Omental fat pad (tissue), 4 donors: ENCODE results near the gene ZGPAT. TPM values are rescaled to one million over a fixed set of nuclear protein-coding genes. Genes with fewer than 3 reads are reported as not detected.

Experiments
- ATAC-seq: fragments of 150-250 bp; one replicate; pipeline ENCODE4 v1.9.1; 2016; ENCODE audit warnings: mild to moderate bottlenecking, moderate library complexity; ENCODE audit not compliant: low FRiP score
- DNase-seq: peaks from one replicate; pipeline ENCODE4 v3.0.0-alpha.2; 2019; ENCODE audit warnings: low spot score
- total RNA-seq, 4 donors: library from RNA; depleted of rRNA; stranded (reverse); fragments of >200 nt; gene quantifications; one replicate each; pipeline ENCODE4 v1.1.0, GENCODE V29; 2016
- TF ChIP-seq, protein P1 (sequence below), 3 donors: fragments of 450-650 bp; IDR thresholded peaks; one replicate each; pipeline ENCODE4 v1.5.1; 2016 to 2017; ENCODE audit warnings: antibody characterized with exemption in 3 of 3, mild to moderate bottlenecking in 3 of 3, moderate library complexity in 2 of 3

ZGPAT gene
- total RNA-seq, 4 donors from 2014 or later, result 13.2 to 34.5 (median 20.6) TPM

DNA sequence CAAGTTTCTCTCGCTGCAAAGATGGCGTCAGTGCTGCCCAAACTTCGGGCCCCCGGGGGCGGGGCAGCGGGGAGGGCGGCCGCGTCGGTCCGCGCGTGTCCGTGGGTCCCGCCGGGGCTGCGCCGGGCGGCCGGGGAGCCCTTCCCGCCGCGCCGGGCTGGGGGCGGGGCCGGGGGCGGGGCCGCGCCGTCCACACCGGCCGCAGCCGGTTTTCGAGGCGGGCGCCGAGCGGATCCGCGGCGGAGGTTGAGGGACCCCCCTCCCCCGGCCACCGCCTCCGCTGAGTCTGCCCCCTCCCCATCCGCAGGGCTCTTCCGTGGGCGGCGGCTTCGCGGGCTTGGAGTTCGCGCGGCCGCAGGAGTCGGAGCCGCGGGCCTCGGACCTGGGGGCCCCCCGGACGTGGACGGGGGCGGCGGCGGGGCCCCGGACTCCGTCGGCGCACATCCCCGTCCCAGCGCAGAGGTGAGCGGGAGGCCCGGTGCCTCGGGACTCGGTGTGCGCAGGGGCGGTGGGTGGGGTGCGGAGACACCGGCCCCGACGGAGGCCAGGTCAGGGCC lies 32.3 kb downstream of the ZGPAT start:
- DNase-seq, result no peak
- TF ChIP-seq, protein P1, sequence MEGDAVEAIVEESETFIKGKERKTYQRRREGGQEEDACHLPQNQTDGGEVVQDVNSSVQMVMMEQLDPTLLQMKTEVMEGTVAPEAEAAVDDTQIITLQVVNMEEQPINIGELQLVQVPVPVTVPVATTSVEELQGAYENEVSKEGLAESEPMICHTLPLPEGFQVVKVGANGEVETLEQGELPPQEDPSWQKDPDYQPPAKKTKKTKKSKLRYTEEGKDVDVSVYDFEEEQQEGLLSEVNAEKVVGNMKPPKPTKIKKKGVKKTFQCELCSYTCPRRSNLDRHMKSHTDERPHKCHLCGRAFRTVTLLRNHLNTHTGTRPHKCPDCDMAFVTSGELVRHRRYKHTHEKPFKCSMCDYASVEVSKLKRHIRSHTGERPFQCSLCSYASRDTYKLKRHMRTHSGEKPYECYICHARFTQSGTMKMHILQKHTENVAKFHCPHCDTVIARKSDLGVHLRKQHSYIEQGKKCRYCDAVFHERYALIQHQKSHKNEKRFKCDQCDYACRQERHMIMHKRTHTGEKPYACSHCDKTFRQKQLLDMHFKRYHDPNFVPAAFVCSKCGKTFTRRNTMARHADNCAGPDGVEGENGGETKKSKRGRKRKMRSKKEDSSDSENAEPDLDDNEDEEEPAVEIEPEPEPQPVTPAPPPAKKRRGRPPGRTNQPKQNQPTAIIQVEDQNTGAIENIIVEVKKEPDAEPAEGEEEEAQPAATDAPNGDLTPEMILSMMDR (IDR thresholded peaks at IDR 0.05), result no peak
- peak; percentile 0 for ATAC-seq

DNA sequence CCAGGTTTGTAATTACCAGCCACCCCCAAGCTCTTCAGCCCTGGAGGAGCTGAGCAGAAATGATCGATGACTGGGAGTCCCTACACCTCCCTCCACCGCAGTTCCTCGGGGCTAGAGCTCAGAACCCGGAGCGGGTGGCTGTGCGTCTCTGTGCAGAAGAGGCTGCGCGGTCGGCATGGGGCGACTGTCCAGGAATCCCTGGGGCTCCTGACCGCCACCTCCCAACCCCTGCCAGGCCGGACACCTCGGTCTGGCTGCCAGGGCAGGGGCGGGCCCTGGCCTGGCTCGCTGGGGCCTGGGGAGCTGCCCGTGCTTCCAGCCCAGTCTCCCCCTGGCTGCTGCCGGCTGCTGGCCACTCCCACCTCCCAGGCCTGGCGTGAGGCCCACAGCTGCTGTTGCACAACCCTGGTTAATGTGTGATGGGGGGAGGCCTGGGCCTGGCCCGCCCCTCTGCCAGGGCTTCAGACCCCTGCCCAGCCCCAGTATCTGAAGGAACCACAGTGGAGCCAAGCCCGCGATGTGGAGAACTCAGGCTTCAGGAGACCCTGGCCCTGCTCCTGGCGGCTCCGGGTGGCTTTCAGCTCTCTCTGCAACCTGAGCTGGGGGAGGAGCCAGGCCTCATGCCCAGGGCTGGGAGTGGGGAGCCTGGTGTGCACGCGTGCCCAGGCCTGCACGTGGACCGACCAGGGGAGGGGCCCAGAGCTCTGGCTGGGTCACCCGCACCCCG lies 33.0 kb downstream of the ZGPAT start:
- TF ChIP-seq, protein P1 (IDR thresholded peaks at IDR 0.05), result no peak
- DNase-seq (peak; percentile 89), ATAC-seq (peak; percentile 63)

DNA sequence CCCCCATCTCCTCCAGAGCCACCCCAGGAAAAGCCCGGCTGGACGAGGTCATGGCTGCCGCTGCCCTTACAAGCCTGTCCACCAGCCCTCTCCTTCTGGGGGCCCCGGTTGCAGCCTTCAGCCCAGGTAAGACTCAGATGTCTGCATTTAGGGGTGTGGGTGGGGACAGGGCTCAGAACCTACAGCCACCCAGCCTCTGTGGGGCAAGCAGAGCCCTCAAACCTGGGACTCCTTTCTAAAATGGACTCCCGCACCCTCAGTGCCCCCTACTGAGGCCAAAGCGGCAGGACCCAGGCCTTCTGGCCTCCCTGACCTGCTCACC lies 33.5 kb downstream of the ZGPAT start:
- TF ChIP-seq, protein P1 (IDR thresholded peaks at IDR 0.05), result no peak
- DNase-seq (no peak), ATAC-seq (no peak)

DNA sequence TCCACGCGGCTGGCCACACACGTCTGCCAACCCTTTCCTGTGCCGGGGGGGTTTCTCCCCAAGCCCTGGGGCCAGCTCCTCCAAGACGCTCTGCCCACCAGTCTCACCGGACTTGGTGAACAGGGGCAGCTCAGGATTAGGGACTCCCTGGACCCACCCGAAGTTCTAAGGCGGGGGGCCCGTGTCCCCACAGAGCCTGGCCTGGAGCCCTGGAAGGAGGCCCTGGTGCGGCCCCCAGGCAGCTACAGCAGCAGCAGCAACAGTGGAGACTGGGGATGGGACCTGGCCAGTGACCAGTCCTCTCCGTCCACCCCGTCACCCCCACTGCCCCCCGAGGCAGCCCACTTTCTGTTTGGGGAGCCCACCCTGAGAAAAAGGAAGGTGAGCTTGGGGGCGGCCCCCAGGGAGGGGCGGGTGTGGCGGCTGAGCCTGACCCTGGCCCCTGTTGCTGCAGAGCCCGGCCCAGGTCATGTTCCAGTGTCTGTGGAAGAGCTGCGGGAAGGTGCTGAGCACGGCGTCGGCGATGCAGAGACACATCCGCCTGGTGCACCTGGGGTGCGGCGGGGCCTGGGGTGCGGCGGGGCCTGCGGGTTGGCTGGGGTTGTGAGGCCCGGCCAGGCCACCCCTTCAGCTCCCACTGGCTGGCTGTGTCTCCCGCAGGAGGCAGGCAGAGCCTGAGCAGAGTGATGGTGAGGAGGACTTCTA lies 34.0 kb downstream of the ZGPAT start:
- DNase-seq (no peak), ATAC-seq (no peak)
- TF ChIP-seq, protein P1 (IDR thresholded peaks at IDR 0.05), result no peak

DNA sequence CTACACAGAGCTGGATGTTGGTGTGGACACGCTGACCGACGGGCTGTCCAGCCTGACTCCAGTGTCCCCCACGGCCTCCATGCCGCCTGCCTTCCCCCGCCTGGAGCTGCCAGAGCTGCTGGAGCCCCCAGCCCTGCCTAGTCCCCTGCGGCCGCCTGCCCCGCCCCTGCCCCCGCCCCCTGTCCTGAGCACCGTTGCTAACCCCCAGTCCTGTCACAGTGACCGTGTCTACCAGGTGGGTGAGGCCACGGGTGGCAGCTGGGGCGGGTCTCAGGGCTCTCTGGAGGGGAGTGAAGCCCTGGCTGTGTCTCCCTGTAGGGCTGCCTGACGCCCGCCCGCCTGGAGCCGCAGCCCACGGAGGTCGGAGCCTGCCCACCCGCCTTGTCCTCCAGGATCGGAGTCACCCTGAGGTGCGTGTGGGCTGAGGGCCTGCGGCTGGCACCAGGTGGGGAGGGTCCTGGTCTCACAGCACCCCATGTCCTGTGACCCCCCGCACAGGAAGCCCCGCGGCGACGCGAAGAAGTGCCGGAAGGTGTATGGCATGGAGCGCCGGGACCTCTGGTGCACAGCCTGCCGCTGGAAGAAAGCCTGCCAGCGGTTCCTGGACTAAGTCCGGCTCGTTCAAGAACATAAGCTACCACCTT lies 34.7 kb downstream of the ZGPAT start:
- ATAC-seq (no peak), DNase-seq (no peak)
- TF ChIP-seq, protein P1 (IDR thresholded peaks at IDR 0.05), result no peak

DNA sequence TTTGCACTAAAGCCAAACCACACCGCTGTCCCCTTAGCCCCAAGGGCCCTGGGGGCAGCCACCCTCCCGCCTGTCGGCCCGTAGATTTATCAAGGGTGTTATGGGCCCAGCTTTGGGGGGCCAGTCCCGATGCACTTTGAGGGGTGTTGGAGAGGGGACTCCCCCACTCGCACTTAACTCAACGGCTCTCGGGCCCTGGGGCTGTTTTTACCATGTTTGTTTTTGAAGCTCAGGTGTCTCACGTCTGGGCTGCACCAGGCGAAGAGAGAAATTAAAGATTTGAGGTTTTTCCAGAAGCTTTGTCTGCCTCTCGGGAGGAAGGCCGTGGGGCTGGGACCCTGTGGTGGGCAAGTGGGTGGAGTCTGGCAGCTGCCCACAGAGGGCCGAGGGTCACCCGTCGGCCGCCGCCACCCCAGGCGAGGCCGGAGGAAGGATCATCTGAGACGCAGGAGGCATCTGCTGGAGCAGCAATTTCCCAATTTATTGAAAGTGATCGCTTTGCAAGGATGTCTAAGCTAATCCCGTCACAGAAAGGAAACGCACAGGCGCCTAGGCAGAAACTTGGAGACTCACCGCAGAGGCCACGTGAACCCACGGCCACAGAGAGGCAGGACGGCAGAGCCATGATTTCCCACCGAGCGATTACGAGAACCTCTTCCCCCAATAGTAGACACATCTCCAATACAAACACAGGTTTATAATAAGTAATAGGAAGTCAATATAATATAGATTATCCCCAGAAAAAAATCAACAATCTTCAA lies 35.6 kb downstream of the ZGPAT start:
- ATAC-seq, result no peak
- TF ChIP-seq, protein P1 (IDR thresholded peaks at IDR 0.05), result no peak
- no peak for DNase-seq
